HL-60/S4 treated with phorbol 12-myristate 13-acetate at 8.2 ng/mL for 4 days and 3 days (cell line): ENCODE results near the gene CD3E.

ENCODE experiments used
- in situ Hi-C: fragments of 300-500 bp; cut with MboI; formaldehyde crosslinking; loops from 2 replicates; pipeline ENCODE4 v1.15.0; 2022; ENCODE audit warnings: low sequenced_read_pairs

CD3E gene

DNA sequence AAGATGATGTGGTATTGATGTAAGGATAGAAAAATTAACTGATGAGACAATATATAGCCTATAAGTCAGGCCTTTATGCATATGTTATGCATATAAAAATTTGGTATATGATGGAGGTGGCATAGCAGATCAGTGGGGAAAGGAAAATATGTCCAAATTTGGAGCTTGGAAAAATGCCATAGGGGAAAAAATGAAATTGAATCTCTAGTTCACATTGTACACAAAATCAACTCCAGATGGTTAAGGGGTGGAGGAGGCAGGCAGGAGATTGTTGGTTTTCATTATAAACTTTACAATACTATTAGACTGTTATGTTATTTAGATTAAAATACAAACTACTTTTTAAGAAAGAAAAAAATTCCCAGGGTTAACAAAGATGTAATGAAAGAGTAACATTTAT, 15.1 kb upstream of the CD3E start:
- in situ Hi-C loops, result no loop called here

DNA sequence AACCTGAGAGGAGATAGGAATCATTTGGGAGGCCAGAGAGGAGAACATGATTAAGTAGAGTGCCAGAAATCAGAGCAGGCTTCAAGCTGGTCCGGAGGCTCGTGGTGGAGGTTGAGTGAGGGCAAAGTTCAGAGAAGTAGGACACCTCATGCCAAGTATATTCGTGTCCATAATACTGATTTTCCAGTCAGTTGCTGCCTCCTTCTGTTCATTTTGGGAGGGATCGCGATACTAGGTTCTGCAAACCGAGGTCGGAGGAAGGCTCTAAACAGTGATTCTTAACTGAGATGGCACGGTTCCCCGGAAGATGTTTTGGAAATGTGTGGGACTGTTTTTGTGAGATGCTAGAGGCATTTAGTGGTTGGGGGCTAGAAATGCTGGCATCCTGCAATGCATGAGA, 13.6 kb upstream of the CD3E start:
- in situ Hi-C loops, result no loop called here

DNA sequence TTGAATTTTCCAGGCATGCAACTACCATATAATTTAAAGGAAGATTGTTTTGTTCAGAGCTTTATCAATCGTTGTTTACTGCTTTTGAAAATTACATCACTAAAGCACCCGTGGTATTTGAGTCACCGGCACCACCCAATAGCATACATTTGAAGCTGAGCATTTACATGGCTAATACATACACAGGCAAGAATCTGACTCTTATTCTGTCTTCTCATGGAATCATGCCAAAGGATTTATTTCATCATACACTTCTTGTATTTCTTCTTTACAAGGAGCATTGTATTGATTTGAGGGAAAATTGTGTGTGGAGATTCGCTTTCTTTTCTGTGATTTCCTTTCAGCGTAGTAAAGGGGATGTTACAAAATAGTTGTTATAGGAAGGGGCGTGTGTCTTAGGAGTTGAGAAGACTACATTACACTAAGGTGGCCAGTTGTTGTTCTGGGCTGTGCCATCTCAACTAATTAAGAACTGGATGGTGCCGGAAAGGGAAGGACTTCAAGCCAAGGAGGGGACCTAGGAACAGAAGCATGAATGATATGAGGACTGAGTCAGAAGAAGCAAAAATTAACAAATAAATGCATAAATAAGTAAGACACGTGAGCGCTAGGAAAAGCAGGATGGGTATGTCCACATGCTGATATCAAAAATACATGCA, 12.9 kb upstream of the CD3E start:
- in situ Hi-C loops, result no loop called here

DNA sequence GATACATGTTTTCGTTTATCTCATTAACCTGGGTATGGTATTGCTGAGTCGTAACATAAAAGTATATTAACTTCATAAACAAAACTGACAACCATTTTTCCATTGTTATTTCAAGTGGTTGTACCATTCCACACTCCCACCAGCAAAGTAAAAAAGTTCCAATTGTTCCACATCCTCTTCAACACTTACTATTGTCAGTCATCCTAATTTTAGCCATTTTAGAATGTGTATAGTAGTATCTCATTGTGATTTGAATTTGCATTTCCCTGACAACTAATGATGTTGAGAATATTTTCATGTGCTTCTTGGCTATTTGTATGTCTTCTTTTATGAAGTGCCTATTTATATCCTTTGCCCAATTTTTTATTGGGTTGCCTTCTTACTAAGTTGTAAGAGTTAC, 10.5 kb upstream of the CD3E start:
- in situ Hi-C loops, result no loop called here

DNA sequence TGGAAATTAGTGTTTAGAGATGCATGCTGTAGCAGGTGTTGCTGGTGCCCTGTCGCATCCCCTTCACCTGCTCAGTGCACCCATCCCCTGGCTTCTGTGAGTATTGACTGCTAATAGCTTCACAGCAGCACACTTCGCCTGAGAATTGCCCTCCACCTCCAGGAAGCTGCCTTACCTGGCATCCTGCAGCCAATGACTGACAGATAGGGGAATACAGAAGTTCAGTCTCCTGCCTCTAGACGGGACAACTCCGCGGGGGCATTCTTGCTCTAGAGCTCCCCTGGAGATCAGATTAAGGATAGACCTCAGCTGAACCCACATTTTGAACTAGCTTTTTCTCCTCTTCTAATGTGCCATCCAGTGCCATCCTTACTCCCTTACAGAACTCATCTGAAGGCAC, 9.3 kb upstream of the CD3E start:
- in situ Hi-C loops, result no loop called here

DNA sequence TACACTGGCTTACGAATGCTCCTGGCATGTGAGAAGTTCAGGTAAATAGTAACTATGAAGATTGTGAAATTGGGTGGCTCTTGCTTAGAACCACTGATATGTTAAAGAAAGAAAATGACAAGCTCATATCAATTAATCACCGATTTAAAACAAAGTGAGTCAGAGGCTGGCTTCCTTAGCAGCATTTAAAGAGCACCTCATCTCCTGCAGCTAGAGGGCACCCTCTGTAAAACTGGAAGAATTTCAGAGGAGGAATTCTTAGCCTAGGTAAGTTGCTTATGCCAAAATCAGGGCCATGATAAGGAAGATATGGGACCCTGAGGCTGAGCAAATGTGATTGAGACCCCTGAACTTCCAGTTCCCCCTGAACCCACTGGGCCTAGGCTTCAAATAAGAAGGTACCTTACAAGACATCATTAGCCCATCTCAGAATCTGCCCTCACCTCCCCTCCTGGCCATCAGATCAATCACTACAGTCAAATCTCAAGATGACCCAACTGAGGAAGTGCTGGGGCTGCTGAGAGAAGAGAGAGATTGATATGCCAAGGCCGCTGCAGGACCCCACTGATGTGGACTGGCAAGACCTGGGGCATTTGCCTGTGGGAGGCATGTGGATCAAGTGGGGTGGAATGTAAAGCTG, 8.6 kb upstream of the CD3E start:
- in situ Hi-C loops, result no loop called here

DNA sequence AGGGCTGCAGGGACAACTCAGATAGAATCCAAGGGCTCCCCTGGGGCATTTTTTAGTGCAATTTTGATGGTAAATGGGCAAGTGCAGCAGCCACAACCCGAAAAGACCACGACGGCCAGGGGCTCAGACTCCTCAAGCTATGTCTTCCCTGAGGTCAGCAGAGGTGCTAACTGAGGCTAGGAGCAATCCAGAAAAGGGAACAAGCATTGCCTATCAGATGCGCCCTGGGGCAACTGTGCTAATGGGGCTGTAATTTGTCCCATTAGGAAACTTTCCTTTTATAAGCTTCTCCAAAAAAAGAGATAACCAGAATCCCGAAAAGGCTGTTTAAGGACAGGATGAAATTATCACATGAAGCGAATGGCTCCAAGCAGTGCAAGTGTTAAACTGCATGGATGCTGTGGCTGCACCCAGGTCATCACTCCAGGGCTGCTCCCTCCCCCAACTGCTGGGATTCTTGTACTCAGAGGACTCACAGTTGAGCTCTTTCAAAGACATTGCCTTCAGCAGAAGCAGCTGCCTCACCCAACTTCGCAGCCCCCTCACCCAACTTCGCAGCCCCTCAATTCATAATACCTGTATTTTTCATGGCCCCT, 2.8 kb upstream of the CD3E start:
- in situ Hi-C loops, result loop anchor here (10.0 kb wide), 1 partner anchor 53 kb away; the partner anchor contains the start of gene UBE4A

DNA sequence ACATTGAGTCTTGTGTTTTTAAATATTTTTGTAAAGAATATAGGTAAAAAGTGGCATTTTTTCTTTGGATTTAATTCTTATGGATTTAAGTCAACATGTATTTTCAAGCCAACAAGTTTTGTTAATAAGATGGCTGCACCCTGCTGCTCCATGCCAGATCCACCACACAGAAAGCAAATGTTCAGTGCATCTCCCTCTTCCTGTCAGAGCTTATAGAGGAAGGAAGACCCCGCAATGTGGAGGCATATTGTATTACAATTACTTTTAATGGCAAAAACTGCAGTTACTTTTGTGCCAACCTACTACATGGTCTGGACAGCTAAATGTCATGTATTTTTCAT, 333 bp upstream of the CD3E start:
- in situ Hi-C loops, result loop anchor here (10.0 kb wide), 1 partner anchor 51 kb away; the partner anchor contains the start of gene UBE4A

DNA sequence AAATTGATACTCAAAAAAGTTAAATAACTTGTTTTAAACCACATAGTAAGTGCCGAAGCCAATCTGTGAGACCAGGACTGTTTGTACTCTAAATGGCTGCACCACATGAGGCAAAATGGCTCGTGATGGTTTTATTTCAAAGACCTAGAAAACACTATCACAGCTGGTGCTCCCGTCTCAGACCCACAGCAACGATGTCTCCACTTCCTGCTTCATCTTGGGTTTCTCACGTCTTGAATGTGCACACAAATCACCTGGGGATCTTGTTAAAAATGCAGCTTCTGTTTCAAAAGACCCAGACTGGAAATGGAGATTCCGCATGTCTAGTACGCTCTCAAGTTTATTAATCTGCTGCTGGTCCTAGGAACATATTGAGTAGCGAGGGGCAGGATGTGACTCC, 1.2 kb downstream of the CD3E start:
- in situ Hi-C loops, result loop anchor here (10.0 kb wide), 1 partner anchor 49 kb away; the partner anchor contains the start of gene UBE4A

DNA sequence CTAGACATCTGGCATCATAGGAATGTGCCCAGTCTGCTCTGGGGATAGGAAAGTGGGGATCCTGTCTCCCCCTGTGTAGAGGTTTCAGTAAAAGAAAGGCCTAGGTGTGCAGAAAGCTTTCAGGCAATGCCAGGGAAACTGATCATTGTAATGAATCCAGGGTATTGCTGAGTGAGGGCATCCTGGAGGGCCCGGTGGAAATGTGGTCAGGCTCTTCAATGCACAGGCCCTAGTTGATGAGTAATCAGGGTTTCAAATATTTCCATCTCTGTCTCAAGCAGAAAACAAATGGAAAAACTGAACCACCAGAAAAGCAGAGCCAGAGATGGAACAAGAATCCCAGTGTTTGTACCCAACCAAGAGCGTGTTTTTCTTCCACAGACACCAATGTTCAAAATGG, 2.0 kb downstream of the CD3E start:
- in situ Hi-C loops, result loop anchor here (10.0 kb wide), 1 partner anchor 48 kb away; the partner anchor contains the start of gene UBE4A

DNA sequence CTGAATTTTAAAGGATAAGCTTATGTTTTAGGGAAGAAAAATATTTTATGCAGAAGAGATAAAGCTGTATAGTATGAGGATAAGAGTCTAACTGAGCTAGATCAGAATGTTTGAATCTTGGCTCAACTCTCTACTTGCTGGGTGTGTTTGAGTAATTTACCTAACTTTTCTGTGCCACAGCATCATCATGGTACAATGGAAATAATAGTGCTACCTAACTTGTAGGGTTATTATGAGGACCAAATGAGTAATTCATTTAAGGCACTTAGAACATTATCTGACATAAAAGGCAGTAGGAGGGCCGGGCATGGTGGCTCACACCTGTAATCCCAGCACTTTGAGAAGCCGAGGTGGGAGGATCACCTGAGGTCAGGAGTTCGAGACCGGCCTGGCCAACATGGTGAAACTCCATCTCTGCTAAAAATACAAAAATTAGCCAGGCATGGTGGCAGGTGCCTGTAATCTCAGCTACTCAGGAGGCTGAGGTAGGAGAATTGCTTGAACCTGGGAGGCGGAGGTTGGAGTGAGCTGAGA, 4.5 kb downstream of the CD3E start:
- in situ Hi-C loops, result loop anchor here (10.0 kb wide), 1 partner anchor 46 kb away; the partner anchor contains the start of gene UBE4A

DNA sequence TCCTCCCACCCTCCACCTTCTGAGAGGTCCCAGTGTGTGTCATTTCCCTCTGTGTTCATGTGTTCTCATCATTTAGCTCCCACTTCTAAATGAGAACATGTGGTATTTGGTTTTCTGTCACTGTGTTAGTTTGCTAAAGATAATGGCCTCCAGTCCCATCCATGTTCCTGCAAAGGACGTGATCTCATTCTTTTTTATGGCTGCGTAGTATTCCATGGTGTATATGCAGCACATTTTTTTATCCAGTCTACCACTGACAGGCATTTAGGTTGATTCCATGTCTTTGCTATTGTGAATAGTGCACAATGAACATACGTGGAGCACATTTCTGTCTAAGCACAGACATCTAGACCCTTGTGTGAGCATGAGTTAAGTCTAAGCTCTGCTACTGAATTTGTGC, 5.7 kb downstream of the CD3E start:
- in situ Hi-C loops, result no loop called here

DNA sequence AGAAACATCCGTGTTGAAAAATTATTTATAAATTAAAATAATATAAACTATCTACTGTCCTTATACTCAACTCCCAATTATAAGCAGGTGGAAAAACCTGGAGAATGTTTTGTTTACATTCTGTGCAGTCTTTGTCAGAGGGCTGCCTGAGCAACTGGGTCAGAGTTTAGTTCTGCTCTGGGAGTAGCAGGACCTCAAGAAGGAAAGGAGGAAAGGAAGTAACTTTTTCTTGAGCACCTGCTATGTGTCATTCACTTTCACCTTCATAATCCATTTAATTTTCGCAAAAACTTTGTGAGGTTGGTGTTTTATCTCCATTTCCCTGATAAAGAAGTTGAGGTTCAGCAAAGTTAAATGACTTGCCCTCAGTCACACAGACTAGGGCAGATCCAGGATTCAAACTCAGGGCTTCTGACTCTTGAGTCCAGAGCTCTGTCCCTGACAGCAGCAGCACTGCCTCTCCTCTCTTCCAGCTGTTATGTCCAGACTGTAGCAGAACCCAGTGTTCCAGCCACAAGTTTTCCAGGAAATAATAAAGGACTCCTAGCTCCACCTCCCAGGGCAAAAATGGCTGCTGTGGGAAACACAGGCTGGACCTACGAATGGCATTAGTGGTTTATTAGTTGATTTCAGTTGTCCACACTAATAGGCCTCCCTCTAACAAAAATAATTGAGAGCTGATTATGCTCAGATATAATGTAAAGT, 6.4 kb downstream of the CD3E start:
- in situ Hi-C loops, result no loop called here

DNA sequence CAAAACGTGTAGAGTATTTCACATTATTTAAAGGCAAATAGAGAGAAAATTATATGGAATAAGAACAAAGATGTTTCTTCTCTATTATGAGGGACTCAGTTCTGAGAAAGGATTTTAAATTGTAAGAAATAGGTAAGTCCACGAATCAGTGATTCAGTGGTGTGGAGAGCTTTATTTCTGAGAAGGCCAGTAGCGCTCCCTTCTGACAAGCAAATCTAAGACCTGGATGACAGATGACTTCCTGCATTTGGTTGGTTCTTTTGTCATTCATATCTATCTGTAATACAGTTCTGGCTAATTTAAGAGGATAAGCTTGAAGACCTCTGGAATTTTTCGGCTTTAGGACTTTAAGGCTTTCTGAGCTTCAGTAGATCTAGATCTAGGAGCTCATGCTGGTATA, 7.0 kb downstream of the CD3E start:
- in situ Hi-C loops, result no loop called here

DNA sequence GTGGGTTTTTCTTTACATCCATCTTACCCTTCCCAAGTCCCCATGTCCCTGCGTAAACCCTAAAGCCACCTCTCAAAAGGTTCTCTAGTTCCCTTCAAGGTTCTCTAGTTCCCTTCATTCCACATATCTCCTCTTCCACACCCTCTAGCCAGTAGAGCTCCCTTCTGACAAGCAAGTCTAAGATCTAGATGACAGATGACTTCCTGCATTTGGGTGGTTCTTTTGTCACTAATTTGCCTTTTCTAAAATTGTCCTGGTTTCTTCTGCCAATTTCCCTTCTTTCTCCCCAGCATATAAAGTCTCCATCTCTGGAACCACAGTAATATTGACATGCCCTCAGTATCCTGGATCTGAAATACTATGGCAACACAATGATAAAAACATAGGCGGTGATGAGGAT, 7.8 kb downstream of the CD3E start:
- in situ Hi-C loops, result no loop called here

DNA sequence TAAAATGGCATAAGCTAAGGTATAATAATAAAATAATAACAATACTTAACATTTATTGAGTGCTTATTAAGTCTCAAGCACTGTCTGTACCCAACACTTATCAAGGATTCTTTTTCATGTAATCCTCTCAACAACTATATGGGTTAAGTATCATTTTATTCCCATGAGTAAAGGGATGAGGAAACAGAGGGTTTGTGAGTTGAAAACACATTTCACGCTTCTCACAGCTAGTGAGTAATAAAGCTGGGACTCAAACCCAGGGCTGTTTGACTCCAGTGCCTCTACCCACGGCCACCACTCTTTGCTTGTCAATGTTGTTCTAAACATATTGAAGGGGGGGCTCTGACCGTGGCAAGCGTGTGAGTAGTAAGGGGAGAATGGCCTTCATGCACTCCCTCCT, 8.7 kb downstream of the CD3E start:
- in situ Hi-C loops, result no loop called here

DNA sequence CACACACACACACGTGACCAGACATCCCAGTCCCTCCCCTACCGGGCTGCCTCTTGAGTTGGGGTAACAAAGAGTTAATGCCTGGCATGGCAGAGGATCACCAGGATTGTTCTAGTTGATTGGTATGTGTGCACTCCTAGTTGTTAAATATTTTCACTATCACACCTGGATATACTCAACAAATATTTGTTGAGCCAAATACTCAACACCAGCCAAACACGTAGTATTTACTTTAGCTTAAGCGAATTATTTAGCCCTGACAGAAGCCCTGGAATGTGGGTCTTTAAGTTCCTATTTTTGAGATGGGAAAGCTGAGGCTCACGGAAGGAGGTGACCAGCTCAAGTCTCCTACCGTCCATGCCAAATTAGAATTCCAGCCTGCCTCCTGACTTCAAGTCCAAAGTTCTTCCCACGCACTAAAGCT, 10.5 kb downstream of the CD3E start:
- in situ Hi-C loops, result no loop called here

DNA sequence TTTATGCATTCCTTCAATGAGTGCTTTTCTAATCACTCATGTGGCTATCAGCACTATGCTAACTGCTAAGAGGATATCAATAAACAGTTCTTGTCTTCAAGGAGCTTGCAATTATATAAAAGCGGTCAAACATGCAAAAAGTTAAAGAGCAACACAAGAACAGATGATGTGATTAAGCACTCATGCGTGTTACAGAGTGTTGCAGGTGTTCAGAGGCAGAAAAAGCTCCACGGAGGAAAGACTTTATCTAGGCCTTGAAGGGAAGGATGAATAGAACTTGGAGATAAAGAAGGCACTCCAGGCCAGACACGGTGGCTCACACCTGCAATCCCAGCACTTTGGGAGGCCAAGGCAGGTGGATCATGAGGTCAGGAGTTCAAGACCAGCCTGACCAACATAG, 13.6 kb downstream of the CD3E start:
- in situ Hi-C loops, result no loop called here

DNA sequence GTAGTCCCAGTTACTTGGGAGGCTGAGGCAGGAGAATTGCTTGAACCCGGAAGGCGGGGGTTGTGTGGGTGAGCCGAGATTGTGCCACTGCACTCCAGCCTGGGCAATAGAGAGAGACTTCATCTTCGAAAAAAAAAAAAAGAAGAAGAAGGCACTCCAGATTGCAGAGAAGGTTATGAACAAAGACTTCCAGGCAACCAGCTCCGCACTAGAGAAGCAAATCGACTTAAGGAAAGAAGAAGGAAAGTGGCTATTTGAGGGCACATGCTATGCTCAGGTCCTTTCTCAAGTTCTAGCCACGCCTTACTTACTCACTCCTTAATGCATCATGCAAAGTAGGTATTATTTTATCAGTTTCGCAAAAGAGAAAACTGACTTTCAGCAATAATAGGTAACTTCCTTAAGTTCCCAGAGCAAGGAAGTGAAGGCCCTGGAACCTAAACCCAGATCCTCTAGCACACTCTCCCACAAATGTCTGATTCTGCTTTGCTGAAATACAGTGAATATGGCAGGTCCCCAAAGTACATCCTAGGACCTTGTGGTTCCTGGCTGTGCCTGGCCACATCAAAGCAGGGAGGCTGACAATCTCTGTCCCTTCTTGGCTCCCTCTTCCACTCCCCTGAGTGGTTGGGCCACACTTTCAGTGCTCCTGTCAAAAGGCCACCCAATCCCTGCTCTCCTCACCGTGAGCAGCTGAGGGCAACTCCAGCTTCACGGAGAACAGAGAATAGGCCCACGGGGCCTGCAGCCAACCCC, 14.2 kb downstream of the CD3E start:
- in situ Hi-C loops, result no loop called here

DNA sequence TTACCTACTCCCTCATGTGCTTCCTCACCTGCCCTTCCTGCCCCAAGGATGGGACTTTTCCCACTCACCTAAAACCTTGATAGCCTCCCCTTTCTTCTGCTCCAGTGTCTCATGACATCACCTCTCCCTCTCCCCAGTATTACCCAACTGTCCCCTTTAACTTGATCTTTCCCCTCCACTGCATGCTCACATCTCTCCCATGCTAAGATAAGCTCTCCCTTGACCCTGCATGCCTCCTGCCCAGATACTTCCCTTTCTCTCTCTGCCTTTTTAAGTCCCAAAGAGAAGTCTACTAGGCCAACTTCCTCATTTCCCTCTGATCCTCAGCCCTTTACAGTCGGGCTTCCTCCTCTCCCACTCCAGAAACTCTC, 14.8 kb downstream of the CD3E start:
- in situ Hi-C loops, result no loop called here

DNA sequence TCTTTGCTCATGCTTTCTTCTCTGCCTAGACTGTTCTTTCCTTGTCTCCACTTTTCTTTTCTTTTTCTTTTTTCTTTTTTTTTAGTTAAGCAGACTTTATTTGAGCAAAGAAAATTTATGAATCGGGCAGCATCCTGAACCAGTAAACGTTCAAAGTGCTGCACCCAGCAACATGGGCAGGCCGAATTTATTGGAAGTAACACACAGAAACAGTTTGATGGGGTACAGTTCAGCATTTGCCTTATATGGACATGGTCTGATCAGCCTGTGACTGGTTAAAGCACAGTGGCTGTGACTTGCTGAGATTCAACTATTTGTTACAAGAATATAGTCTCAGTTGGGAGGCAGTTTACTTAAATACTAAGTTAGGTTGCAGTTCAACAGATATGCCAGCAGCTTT, 16.0 kb downstream of the CD3E start:
- in situ Hi-C loops, result no loop called here
